Lung (tissue), 12 donors: ENCODE measurements around the gene S100A10. TPM values are rescaled to one million over a fixed set of nuclear protein-coding genes. Genes with fewer than 3 reads are reported as not detected.

Experiments used
- ATAC-seq: fragments of 200-7000 bp; cut with Tn5 transposase; one replicate; pipeline ENCODE4 v1.9.1; 2020; ENCODE audit warnings: moderate number of reproducible peaks; ENCODE audit not compliant: insufficient read depth, low FRiP score
- DNase-seq, 3 donors: peaks; one replicate each; pipeline ENCODE4 v3.0.0-alpha.2; 2013 to 2017
- H3K27ac ChIP-seq, 2 donors: one replicate each; pipeline ENCODE4 v1.5.1; 2013; ENCODE audit warnings: mild to moderate bottlenecking in 2 of 2, moderate library complexity in 2 of 2, control low read depth in 1 of 2, inconsistent platforms in 1 of 2, low read depth in 1 of 2, low read length in 1 of 2
- H3K27me3 ChIP-seq, 3 donors: one replicate each; pipeline ENCODE4 v1.5.1; 2013; ENCODE audit warnings: low read length in 2 of 3; ENCODE audit not compliant: control insufficient read depth in 3 of 3, insufficient read depth in 3 of 3
- H3K36me3 ChIP-seq, 4 donors: one replicate each; pipeline ENCODE4 v1.5.1; 2013; ENCODE audit warnings: low read length in 4 of 4, mild to moderate bottlenecking in 1 of 4, moderate library complexity in 1 of 4; ENCODE audit not compliant: control insufficient read depth in 4 of 4, insufficient read depth in 4 of 4
- H3K4me1 ChIP-seq, 5 donors: one replicate each; pipeline ENCODE4 v1.5.1; 2013; ENCODE audit warnings: low read length in 5 of 5, mild to moderate bottlenecking in 2 of 5, moderate library complexity in 1 of 5; ENCODE audit not compliant: control insufficient read depth in 5 of 5, insufficient read depth in 5 of 5
- H3K4me3 ChIP-seq: one replicate; pipeline ENCODE4 v1.5.1; 2013; ENCODE audit warnings: mild to moderate bottlenecking, control low read depth, moderate library complexity
- H3K9ac ChIP-seq, 2 donors: one replicate each; pipeline ENCODE4 v1.5.1; 2013; ENCODE audit warnings: low read length in 2 of 2, control low read depth in 1 of 2; ENCODE audit not compliant: insufficient read depth in 1 of 2
- H3K9me3 ChIP-seq, 4 donors: one replicate each; pipeline ENCODE4 v1.5.1; 2013; ENCODE audit warnings: low read length in 3 of 4, mild to moderate bottlenecking in 1 of 4, moderate library complexity in 1 of 4; ENCODE audit not compliant: control insufficient read depth in 4 of 4, insufficient read depth in 3 of 4
- CTCF ChIP-seq: IDR thresholded peaks from 2 replicates; pipeline ENCODE4 v1.5.1; 2012; ENCODE audit warnings: mild to moderate bottlenecking; ENCODE audit errors: control extremely low read depth, extremely low read depth
- WGBS, 2 donors: extraction: QIAGEN DNeasy Blood & Tissue Kit; methylation state at CpG; one replicate each; pipeline ENCODE4 v1.1.7; 2013; 5-methylcytosine and 5-hydroxymethylcytosine counted together
- polyA plus RNA-seq, 2 donors: library from polyadenylated mRNA; stranded (reverse); fragments of 200-250 nt; gene quantifications; one replicate each; pipeline ENCODE4 v1.2.1, GENCODE V29; 2013
- total RNA-seq, 2 donors: library from RNA; depleted of rRNA in 1 of 2; stranded (reverse); fragments of >200 nt in 1 of 2; gene quantifications; one replicate each; pipeline ENCODE4 v1.2.1, GENCODE V29; 2014 to 2021
- donor health status: control.
- donor health status: control.
- donor health status: Bipolar disorder and iron deficiency.
- donor health status: healthy.
- donor health status: DM: yes; HTN: yes; CAD: no.

Gene S100A10
- total and polyA plus RNA-seq, 4 donors: 205 to 1,003 (median 674) TPM

- no peak overlapping the region for H3K27ac ChIP-seq
- peaks cover 0 to 3% (median 0%) of the 10 kb centered on the region in 3 donors for H3K27me3 ChIP-seq
- peaks cover 4 to 32% (median 6%) of the 10 kb centered on the region in 5 donors for H3K4me1 ChIP-seq
- WGBS, 2 donors: 72 to 83% methylated on average over 2 of the region's 2 CpGs
- no peaks in the 10 kb centered on the region for H3K9me3 ChIP-seq
- ATAC-seq: no peak
- no peak overlapping the region for H3K9ac ChIP-seq
- no peak for TF ChIP-seq CTCF
- H3K4me3 ChIP-seq: no peak overlapping the region
- DNase-seq: no peak
- H3K36me3 ChIP-seq: no peaks in the 10 kb centered on the region
Measured at GRCh38 chr1:151995774-151996173, 2.1 kb upstream of the S100A10 start.

GRCh38 chr1:151994956-151995355 is 1.3 kb upstream of the S100A10 start:
- TF ChIP-seq CTCF: no peak
- Histone ChIP-seq H3K27ac (peak overlapping the region in 1 of 2 donors; percentile 76), H3K27me3 (no peaks in the 10 kb centered on the region), H3K9ac (no peak overlapping the region), H3K4me3 (no peak overlapping the region), H3K4me1 (peaks cover 10 to 40% (median 13%) of the 10 kb centered on the region in 5 donors), H3K9me3 (no peaks in the 10 kb centered on the region), H3K36me3 (no peaks in the 10 kb centered on the region)
- 73 to 85% methylated on average over 6 of the region's 6 CpGs for WGBS, 2 donors
- no peak for ATAC-seq
- peak in 2 of 3 donors; percentile 15 to 19 for DNase-seq

- peak; percentile 45 to 61 (median 61) for DNase-seq
- Histone ChIP-seq H3K4me1 (peaks cover 13 to 58% (median 29%) of the 10 kb centered on the region in 5 donors), H3K9me3 (no peaks in the 10 kb centered on the region), H3K27me3 (no peaks in the 10 kb centered on the region), H3K9ac (peak overlapping the region; percentile 51 to 63), H3K36me3 (no peaks in the 10 kb centered on the region), H3K4me3 (peak overlapping the region; percentile 57), H3K27ac (peak overlapping the region; percentile 93 to 96)
- no peak for ATAC-seq
- 1% methylated on average over 40 to 50 of the region's 50 CpGs for WGBS, 2 donors
- no peak for TF ChIP-seq CTCF
Measured at GRCh38 chr1:151993084-151993733, 450 bp downstream of the S100A10 start.
